GM21367 (cell line): Measurements from ENCODE around the gene LDLRAP1.
"Not testable (repeated sequence)": the region's sequence is repeated elsewhere in the genome, so short reads cannot be mapped to it uniquely, and the experiment has no call there.

Source experiments
- ATAC-seq: cut with Tn5 transposase; IDR thresholded peaks from one replicate; pipeline ENCODE4 v1.9.1; 2021; ENCODE audit not compliant: unreplicated experiment

The LDLRAP1 gene

GRCh38 chr1:25573591-25573930 lies 30.2 kb downstream of the LDLRAP1 start:
- ATAC-seq: no peak

- no peak for ATAC-seq
Observed at GRCh38 chr1:25573961-25574360, 30.6 kb downstream of the LDLRAP1 start.

GRCh38 chr1:25575191-25575590 lies 31.8 kb downstream of the LDLRAP1 start:
- ATAC-seq: no peak

GRCh38 chr1:25576459-25577133 lies 33.2 kb downstream of the LDLRAP1 start:
- no peak for ATAC-seq

- no peak for ATAC-seq
Observed at GRCh38 chr1:25577134-25577920, 33.9 kb downstream of the LDLRAP1 start.

GRCh38 chr1:25579292-25580252 lies 36.2 kb downstream of the LDLRAP1 start:
- no peak for ATAC-seq

- no peak for ATAC-seq
Observed at GRCh38 chr1:25580927-25581326, 37.5 kb downstream of the LDLRAP1 start.

- ATAC-seq: no peak
Observed at GRCh38 chr1:25581764-25582163, 38.4 kb downstream of the LDLRAP1 start.

- ATAC-seq: no peak
Observed at GRCh38 chr1:25583519-25584370, 40.3 kb downstream of the LDLRAP1 start.

GRCh38 chr1:25586181-25586588 lies 42.8 kb downstream of the LDLRAP1 start:
- no peak for ATAC-seq

- ATAC-seq: no peak
Observed at GRCh38 chr1:25587290-25587689, 43.9 kb downstream of the LDLRAP1 start.

- not testable (repeated sequence) for ATAC-seq
Observed at GRCh38 chr1:25588224-25588623, 44.8 kb downstream of the LDLRAP1 start.

- ATAC-seq: not testable (repeated sequence)
Observed at GRCh38 chr1:25588786-25589185, 45.4 kb downstream of the LDLRAP1 start.

GRCh38 chr1:25590096-25590824 lies 46.9 kb downstream of the LDLRAP1 start:
- no peak for ATAC-seq

GRCh38 chr1:25593861-25594260 lies 50.5 kb downstream of the LDLRAP1 start:
- ATAC-seq: no peak

- no peak for ATAC-seq
Observed at GRCh38 chr1:25594971-25595370, 51.6 kb downstream of the LDLRAP1 start.

- ATAC-seq: not testable (repeated sequence)
Observed at GRCh38 chr1:25596641-25597040, 53.2 kb downstream of the LDLRAP1 start.

- ATAC-seq: no peak
Observed at GRCh38 chr1:25598879-25599278, 55.5 kb downstream of the LDLRAP1 start.

GRCh38 chr1:25599969-25600610 lies 56.7 kb downstream of the LDLRAP1 start:
- ATAC-seq: no peak
